Caco-2 (cell line): Measurements from ENCODE around the gene ARPP21. TPM values are rescaled to one million over a fixed set of nuclear protein-coding genes. Genes with fewer than 3 reads are reported as not detected.
A peak's percentile ranks its signal among the peaks of the same experiment; 100 is the strongest.
"Not testable (repeated sequence)": the region's sequence is repeated elsewhere in the genome, so short reads cannot be mapped to it uniquely, and the experiment has no call there.

Source experiments
- BruUV-seq: library from RNA; stranded (reverse); fragments of 400-500 nt; replicated peaks from 2 replicates; lab custom pipeline; 2021; lab: Mats Ljungman, UMichigan
- CTCF ChIA-PET: fragments of 300-600 bp; sonication (Branson Sonifier 250); formaldehyde crosslinking; loops from one replicate; lab custom pipeline; 2022; ENCODE audit warnings: antibody characterized with exemption; lab: Charles Lee
- POLR2A ChIA-PET: fragments of 300-600 bp; sonication (Branson Sonifier 250); formaldehyde crosslinking; loops from one replicate; lab custom pipeline; 2022; ENCODE audit warnings: antibody characterized with exemption; lab: Charles Lee
- DNase-seq, 2 experiments: peaks; one replicate each; pipeline versions ENCODE4 v3.0.0 to v3.0.0-alpha.2; 2020 to 2022
- H3K27me3 ChIP-seq: replicated peaks from 2 replicates; pipeline ENCODE4 v1.6.0; 2011; ENCODE audit warnings: low read length; ENCODE audit not compliant: control insufficient read depth, insufficient read depth
- H3K36me3 ChIP-seq: 2 replicates; pipeline ENCODE4 v1.5.1; 2011; ENCODE audit warnings: low read length; ENCODE audit not compliant: control insufficient read depth, insufficient read depth
- H3K4me1 ChIP-seq: fragments of 250-450 bp; sonication (Bioruptor Pico); 2 replicates; pipeline ENCODE4 v1.5.1; 2020; ENCODE audit warnings: mild to moderate bottlenecking
- H3K4me3 ChIP-seq: 2 replicates; pipeline ENCODE4 v1.5.1; 2011; ENCODE audit warnings: low read depth, mild to moderate bottlenecking, control low read depth, low read length
- H3K9me3 ChIP-seq: fragments of 250-450 bp; sonication (Bioruptor Pico); 2 replicates; pipeline ENCODE4 v1.5.1; 2020; ENCODE audit warnings: mild to moderate bottlenecking, moderate library complexity
- H3K27ac Mint-ChIP-seq: one replicate; pipeline ENCODE4 v1.8.0; 2022; ENCODE audit warnings: mixed read lengths; ENCODE audit not compliant: unreplicated experiment
- H3K27me3 Mint-ChIP-seq: one replicate; pipeline ENCODE4 v1.8.0; 2022; ENCODE audit warnings: mixed read lengths; ENCODE audit not compliant: insufficient read depth, unreplicated experiment
- H3K36me3 Mint-ChIP-seq: one replicate; pipeline ENCODE4 v1.8.0; 2022; ENCODE audit warnings: mild to moderate bottlenecking, mixed read lengths; ENCODE audit not compliant: insufficient read depth, unreplicated experiment
- H3K4me1 Mint-ChIP-seq: one replicate; pipeline ENCODE4 v1.8.0; 2022; ENCODE audit warnings: low read depth, mixed read lengths; ENCODE audit not compliant: unreplicated experiment
- H3K4me3 Mint-ChIP-seq: one replicate; pipeline ENCODE4 v1.8.0; 2022; ENCODE audit warnings: mild to moderate bottlenecking, moderate library complexity, mixed read lengths; ENCODE audit not compliant: unreplicated experiment
- H3K9me3 Mint-ChIP-seq: one replicate; pipeline ENCODE4 v1.8.0; 2022; ENCODE audit warnings: mixed read lengths; ENCODE audit not compliant: unreplicated experiment
- CTCF ChIP-seq, 2 experiments: fragments of 200-600 bp in 1 of 2; IDR thresholded peaks; 1 replicate in 1 of 2; 2 replicates in 1 of 2; pipeline versions ENCODE4 v1.5.1 to v1.8.0; 2011 to 2022; ENCODE audit warnings: antibody characterized with exemption in 1 of 2, control low read depth in 1 of 2, inconsistent platforms in 1 of 2, low read depth in 1 of 2, low read length in 1 of 2, mild to moderate bottlenecking in 1 of 2, moderate library complexity in 1 of 2; ENCODE audit not compliant: insufficient read depth in 1 of 2, severe bottlenecking in 1 of 2, unreplicated experiment in 1 of 2
- intact Hi-C: fragments of 100-400 bp; cut with micrococcal nuclease; formaldehyde crosslinking; loops from one replicate; pipeline ENCODE4 v1.10.0; 2022; ENCODE audit not compliant: unreplicated experiment
- total RNA-seq: library from RNA; stranded (reverse); gene quantifications from 2 replicates; pipeline ENCODE4 v1.2.3, GENCODE V29; 2022

ARPP21 gene
- total RNA-seq, 1 experiment from 2014 or later: not detected

- DNase-seq: no peak
- H3K4me1 ChIP-seq: no peaks in the 10 kb centered on the region
- H3K36me3 Mint-ChIP-seq: no peaks in the 10 kb centered on the region
- H3K27me3 ChIP-seq: no peaks in the 10 kb centered on the region
- no peaks in the 10 kb centered on the region for H3K9me3 Mint-ChIP-seq
- no peaks in the 10 kb centered on the region for H3K4me1 Mint-ChIP-seq
- no peak overlapping the region for H3K4me3 ChIP-seq
- peaks cover 3% of the 10 kb centered on the region; the same call in 1 of the 2 replicates for H3K9me3 ChIP-seq
- no peak overlapping the region for H3K27ac Mint-ChIP-seq
- no peaks in the 10 kb centered on the region for H3K36me3 ChIP-seq
- no peaks in the 10 kb centered on the region for H3K27me3 Mint-ChIP-seq
- ChIA-PET POLR2A (no interaction called here), CTCF (no interaction called here)
- no peak for TF ChIP-seq CTCF (IDR thresholded peaks at IDR 0.05; ENCODE audit: insufficient read depth in 1 of 2, low read depth in 1 of 2, low read length in 1 of 2, severe bottlenecking in 1 of 2, unreplicated experiment in 1 of 2)
- BruUV-seq: no TSS peak
- intact Hi-C loops: no loop called here
- no peak overlapping the region for H3K4me3 Mint-ChIP-seq
These were observed 154.3 kb downstream of the ARPP21 start for GRCh38 chr3:35793667-35794066.

GRCh38 chr3:35800960-35801459 is 161.7 kb downstream of the ARPP21 start:
- POLR2A ChIA-PET: no interaction called here
- H3K4me3 ChIP-seq: no peak overlapping the region
- intact Hi-C loops: loop anchor here (5.0 kb wide), 1 partner anchor 106 kb away; no protein-coding TSS in a partner anchor
- Mint-ChIP-seq H3K36me3 (no peaks in the 10 kb centered on the region), H3K27ac (peak overlapping the region; percentile 32), H3K4me1 (peaks cover 13% of the 10 kb centered on the region), H3K27me3 (no peaks in the 10 kb centered on the region), H3K4me3 (no peak overlapping the region), H3K9me3 (no peaks in the 10 kb centered on the region)
- no peaks in the 10 kb centered on the region for H3K27me3 ChIP-seq
- no TSS peak for BruUV-seq
- CTCF ChIA-PET: no interaction called here
- H3K9me3 ChIP-seq: peaks cover 15% of the 10 kb centered on the region
- DNase-seq: peak; percentile 53 to 54
- H3K36me3 ChIP-seq: no peaks in the 10 kb centered on the region
- H3K4me1 ChIP-seq: peaks cover 23% of the 10 kb centered on the region
- TF ChIP-seq CTCF (IDR thresholded peaks at IDR 0.05; ENCODE audit: insufficient read depth in 1 of 2, low read depth in 1 of 2, low read length in 1 of 2, severe bottlenecking in 1 of 2, unreplicated experiment in 1 of 2): no peak

- ChIA-PET POLR2A (no interaction called here), CTCF (no interaction called here)
- Mint-ChIP-seq H3K27ac (no peak overlapping the region), H3K4me1 (no peaks in the 10 kb centered on the region), H3K4me3 (no peak overlapping the region), H3K27me3 (no peaks in the 10 kb centered on the region), H3K36me3 (no peaks in the 10 kb centered on the region), H3K9me3 (no peaks in the 10 kb centered on the region)
- Histone ChIP-seq H3K36me3 (no peaks in the 10 kb centered on the region), H3K4me1 (no peaks in the 10 kb centered on the region), H3K27me3 (no peaks in the 10 kb centered on the region), H3K4me3 (no peak overlapping the region), H3K9me3 (0 out of 2 replicates have a peak, but pooled peaks cover 4% of the 10 kb centered on the region)
- no TSS peak for BruUV-seq
- no peak for DNase-seq
- TF ChIP-seq CTCF (IDR thresholded peaks at IDR 0.05; ENCODE audit: insufficient read depth in 1 of 2, low read depth in 1 of 2, low read length in 1 of 2, severe bottlenecking in 1 of 2, unreplicated experiment in 1 of 2): no peak
- intact Hi-C loops: no loop called here
These were observed 175.2 kb downstream of the ARPP21 start for GRCh38 chr3:35814531-35814930.

GRCh38 chr3:35815796-35816195 is 176.5 kb downstream of the ARPP21 start:
- H3K4me3 ChIP-seq, H3K4me1 ChIP-seq, H3K36me3 Mint-ChIP-seq, H3K27me3 Mint-ChIP-seq, CTCF ChIA-PET, H3K4me3 Mint-ChIP-seq, H3K9me3 Mint-ChIP-seq, H3K36me3 ChIP-seq, DNase-seq, H3K4me1 Mint-ChIP-seq, H3K27ac Mint-ChIP-seq, H3K27me3 ChIP-seq, POLR2A ChIA-PET, BruUV-seq, H3K9me3 ChIP-seq, intact Hi-C loops: not testable (repeated sequence)
